ENCODE data around the gene SREBF1.

DNA sequence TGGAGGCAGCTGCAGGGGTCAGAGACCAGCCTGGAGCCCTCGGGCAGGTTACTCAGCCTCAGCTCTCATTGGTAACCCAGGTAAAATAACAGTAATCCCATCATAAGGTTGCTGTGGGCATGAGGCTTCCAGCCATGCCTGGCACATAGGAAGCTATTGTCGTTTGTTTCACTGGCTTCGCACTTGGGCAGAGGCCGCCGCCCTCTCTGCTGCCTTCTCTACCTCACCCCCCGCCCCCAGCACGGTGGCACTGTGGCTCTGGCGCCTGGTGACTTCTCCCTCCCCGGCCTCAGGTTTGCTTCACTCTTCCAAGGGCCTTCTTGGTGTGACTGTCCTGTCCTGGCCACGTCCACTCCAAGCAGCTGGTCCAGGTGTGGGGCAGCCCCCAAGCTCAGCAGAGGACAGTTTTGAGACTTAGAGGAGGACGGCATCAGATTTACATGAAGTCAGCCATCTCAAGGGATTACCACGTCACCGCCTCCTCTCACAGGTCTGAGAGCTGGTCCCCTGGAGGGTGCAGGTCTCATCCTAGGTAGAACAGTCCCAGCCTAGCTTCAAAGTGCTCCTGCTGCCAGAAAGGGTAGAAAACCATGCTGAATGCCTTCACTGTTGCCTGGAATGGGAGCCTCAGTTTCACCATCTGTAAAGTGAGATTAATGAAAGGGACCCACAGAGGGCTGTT, 34.8 kb downstream of the SREBF1 start:
- TF ChIP-seq POLR2A (IDR thresholded peaks at IDR 0.05) (no peak), EP300 (IDR thresholded peaks at IDR 0.05) (no peak)
